BE2C (cell line): Measurements from ENCODE around the gene CCT5.
"Not testable (repeated sequence)": the region's sequence is repeated elsewhere in the genome, so short reads cannot be mapped to it uniquely, and the experiment has no call there.

Experiments
- DNase-seq: peaks from one replicate; pipeline ENCODE4 v3.0.0-alpha.2; 2020
- H3K27me3 ChIP-seq: fragments of 250-450 bp; sonication (Bioruptor Pico); 2 replicates; pipeline ENCODE4 v1.5.1; 2020; ENCODE audit warnings: mild to moderate bottlenecking
- H3K36me3 ChIP-seq: fragments of 250-450 bp; sonication (Bioruptor Pico); 2 replicates; pipeline ENCODE4 v1.5.1; 2020; ENCODE audit warnings: mild to moderate bottlenecking
- H3K4me1 ChIP-seq: fragments of 250-450 bp; sonication (Bioruptor Pico); 2 replicates; pipeline ENCODE4 v1.5.1; 2020
- H3K4me3 ChIP-seq: 2 replicates; pipeline ENCODE4 v1.5.1; 2011; ENCODE audit warnings: low read depth, low read length
- H3K9me3 ChIP-seq: fragments of 250-450 bp; sonication (Bioruptor Pico); 2 replicates; pipeline ENCODE4 v1.5.1; 2020
- CTCF ChIP-seq: IDR thresholded peaks from 2 replicates; pipeline ENCODE4 v1.5.1; 2012; ENCODE audit warnings: mild to moderate bottlenecking, low read depth, low read length

Gene CCT5

GRCh38 chr5:10310066-10310779 is 60.1 kb downstream of the CCT5 start:
- H3K27me3 ChIP-seq: no peaks in the 10 kb centered on the region
- peaks cover 4% of the 10 kb centered on the region; the same call in 1 of the 2 replicates for H3K4me1 ChIP-seq
- H3K4me3 ChIP-seq: no peak overlapping the region
- no peak for DNase-seq
- H3K9me3 ChIP-seq: no peaks in the 10 kb centered on the region
- H3K36me3 ChIP-seq: no peaks in the 10 kb centered on the region
- no peak for TF ChIP-seq CTCF

- DNase-seq, H3K27me3 ChIP-seq, H3K36me3 ChIP-seq, H3K9me3 ChIP-seq, H3K4me1 ChIP-seq, H3K4me3 ChIP-seq: not testable (repeated sequence)
Observed at GRCh38 chr5:10310835-10311570, 60.9 kb downstream of the CCT5 start.

- TF ChIP-seq CTCF: no peak
- Histone ChIP-seq H3K36me3 (no peaks in the 10 kb centered on the region), H3K27me3 (no peaks in the 10 kb centered on the region), H3K4me3 (no peak overlapping the region), H3K9me3 (no peaks in the 10 kb centered on the region), H3K4me1 (peaks cover 4% of the 10 kb centered on the region; the same call in 1 of the 2 replicates)
- DNase-seq: no peak
Observed at GRCh38 chr5:10311595-10312425, 61.7 kb downstream of the CCT5 start.

- H3K27me3 ChIP-seq: no peaks in the 10 kb centered on the region
- H3K4me3 ChIP-seq: no peak overlapping the region
- H3K4me1 ChIP-seq: peaks cover 3% of the 10 kb centered on the region; the same call in 1 of the 2 replicates
- no peak for TF ChIP-seq CTCF
- H3K9me3 ChIP-seq: no peaks in the 10 kb centered on the region
- no peaks in the 10 kb centered on the region for H3K36me3 ChIP-seq
- no peak for DNase-seq
Observed at GRCh38 chr5:10315201-10315600, 65.1 kb downstream of the CCT5 start.
